ENCODE results near the gene ARHGAP27. TPM values are rescaled to one million over a fixed set of nuclear protein-coding genes. Genes with fewer than 3 reads are reported as not detected.

ARHGAP27 gene
- total and polyA plus RNA-seq, 9 of the 15 experiments (the other 6 are each of a cell fraction or from before 2014, with no cell fraction given) = 0.04 to 4.6 (median 2.1) TPM

GRCh38 chr17:45385331-45385997, 47.2 kb downstream of the ARHGAP27 start (continued):
- TF ChIP-seq MAFG (tag; conservative IDR thresholded peaks at IDR 0.05) = peak; percentile 26; the same call in 1 of the 2 replicates
- TF ChIP-seq POLR2G (IDR thresholded peaks at IDR 0.05; ENCODE audit: low read depth, low read length) = no peak
- TF ChIP-seq SMC3 (conservative IDR thresholded peaks at IDR 0.05; ENCODE audit: insufficient read depth, low read depth, low read length) = peak; percentile 98
- TF ChIP-seq RB1 (IDR thresholded peaks at IDR 0.05; ENCODE audit: low read depth) = peak; percentile 95
- TF ChIP-seq BRD4 (IDR thresholded peaks at IDR 0.05) = no peak
- no peak for TF ChIP-seq ZBTB49 (CRISPR knock-in tag; IDR thresholded peaks at IDR 0.05; ENCODE audit: borderline replicate concordance)
- TF ChIP-seq MYC (IDR thresholded peaks at IDR 0.05; ENCODE audit: low read depth, low read length) = peak; percentile 53; the same call in 1 of the 2 replicates
- TF ChIP-seq MYC (CRISPR knock-in tag; IDR thresholded peaks at IDR 0.05; ENCODE audit: borderline replicate concordance, low read depth) = no peak
- TF ChIP-seq REST (IDR thresholded peaks at IDR 0.05; ENCODE audit: borderline replicate concordance) = peak; percentile 95
- TF ChIP-seq REST (CRISPR knock-in tag; IDR thresholded peaks at IDR 0.05; ENCODE audit: low read depth) = no peak
- TF ChIP-seq RAD21 (CRISPR knock-in tag; conservative IDR thresholded peaks at IDR 0.05 in 1 of 2, IDR thresholded peaks at IDR 0.05 in 1 of 2) = peak; percentile 99
- no peak for TF ChIP-seq ZMIZ1 (IDR thresholded peaks at IDR 0.05; ENCODE audit: low read depth in 2 of 2, low read length in 2 of 2)
- peak; percentile 37 for TF ChIP-seq CXXC5 (CRISPR knock-in tag; IDR thresholded peaks at IDR 0.05)
